Right ventricle myocardium inferior (tissue), 1 donor: Measurements from ENCODE around the gene TOR1A. TPM values are rescaled to one million over a fixed set of nuclear protein-coding genes. Genes with fewer than 3 reads are reported as not detected.

ENCODE experiments used
- ATAC-seq: fragments of 200-7000 bp; cut with Tn5 transposase; one replicate; pipeline ENCODE4 v1.9.1; 2020; ENCODE audit warnings: mild to moderate bottlenecking, moderate library complexity
- DNase-seq: peaks from one replicate; pipeline ENCODE4 v3.0.0; 2021; ENCODE audit errors: missing footprints
- intact Hi-C: fragments of 100-400 bp; cut with DNase I; formaldehyde crosslinking; loops from one replicate; pipeline ENCODE4 v1.11.0; 2022
- long read RNA-seq: library from polyadenylated mRNA; unstranded; transcript quantifications from one replicate; pipeline ENCODE4 v2.0.0, GENCODE V29; 2021
- total RNA-seq: library from RNA; stranded (reverse); fragmentation: NEBNext Ultra II Directional; extraction: Animal tissue kit (Norgen Biotek cat#: 25700); gene quantifications from one replicate; pipeline ENCODE4 v1.2.1, GENCODE V29; 2021
- donor health status: DM: no; HTN: yes; CAD: no; lungs with severe emphysema.

Gene TOR1A
- 12.2 TPM for total RNA-seq
- long read RNA-seq, transcript TOR1A-201 (5 exons, 2,076 nt): major isoform, 9 of 9 reads
- long read RNA-seq, partial matches to known transcripts: 0 of 9 reads
- long read RNA-seq, other reads (novel, unspliced or antisense): 0 of 9 reads

GRCh38 chr9:129823935-129824601 is at the start of gene TOR1A:
Gene TOR1A (minus strand): TSS chr9:129824136. CDS start chr9:129824085, 51 bp downstream.
- intact Hi-C loops: no loop called here
- peak; percentile 97 for DNase-seq
- ATAC-seq: peak; percentile 97

GRCh38 chr9:129871046-129871445 is 47.1 kb upstream of the TOR1A start:
- DNase-seq (no peak), ATAC-seq (no peak)
- intact Hi-C loops: no loop called here

- intact Hi-C loops: no loop called here
- ATAC-seq: no peak
- DNase-seq: no peak
Observed at GRCh38 chr9:129869585-129870501, 45.9 kb upstream of the TOR1A start.

- intact Hi-C loops: no loop called here
- ATAC-seq (peak; percentile 38), DNase-seq (peak; percentile 75)
Observed at GRCh38 chr9:129868872-129869486, 45.0 kb upstream of the TOR1A start.

GRCh38 chr9:129868023-129868871 is 44.3 kb upstream of the TOR1A start:
- ATAC-seq: peak; percentile 12
- peak; percentile 63 for DNase-seq
- intact Hi-C loops: no loop called here

- intact Hi-C loops: no loop called here
- ATAC-seq: no peak
- peak; percentile 52 for DNase-seq
Observed at GRCh38 chr9:129867136-129868022, 43.4 kb upstream of the TOR1A start.

GRCh38 chr9:129866394-129867135 is 42.6 kb upstream of the TOR1A start:
- ATAC-seq: no peak
- peak; percentile 27 for DNase-seq
- intact Hi-C loops: no loop called here

GRCh38 chr9:129865668-129866320 is 41.9 kb upstream of the TOR1A start:
- ATAC-seq: no peak
- intact Hi-C loops: no loop called here
- DNase-seq: peak; percentile 44

GRCh38 chr9:129864991-129865647 is 41.2 kb upstream of the TOR1A start:
- ATAC-seq (no peak), DNase-seq (peak; percentile 13)

GRCh38 chr9:129863059-129863690 is 39.2 kb upstream of the TOR1A start:
- DNase-seq (no peak), ATAC-seq (no peak)
- intact Hi-C loops: no loop called here

More at GRCh38 chr9:129864991-129865647, 41.2 kb upstream of the TOR1A start:
- intact Hi-C loops: no loop called here

- ATAC-seq (no peak), DNase-seq (peak; percentile 56)
- intact Hi-C loops: no loop called here
Observed at GRCh38 chr9:129861447-129861827, 37.5 kb upstream of the TOR1A start.

- peak; percentile 11 for DNase-seq
Observed at GRCh38 chr9:129860653-129861446, 36.9 kb upstream of the TOR1A start.

GRCh38 chr9:129858167-129858962 is 34.4 kb upstream of the TOR1A start:
- intact Hi-C loops: no loop called here
- ATAC-seq (no peak), DNase-seq (peak; percentile 21)

More at GRCh38 chr9:129860653-129861446, 36.9 kb upstream of the TOR1A start:
- ATAC-seq: no peak
- intact Hi-C loops: no loop called here

- DNase-seq: no peak
- intact Hi-C loops: no loop called here
- no peak for ATAC-seq
Observed at GRCh38 chr9:129857207-129857606, 33.3 kb upstream of the TOR1A start.
